ENCODE measurements around the gene UFC1. TPM values are rescaled to one million over a fixed set of nuclear protein-coding genes. Genes with fewer than 3 reads are reported as not detected.

The UFC1 gene
- total and polyA plus RNA-seq, 2 experiments from 2014 or later: 105 to 119 TPM

DNA sequence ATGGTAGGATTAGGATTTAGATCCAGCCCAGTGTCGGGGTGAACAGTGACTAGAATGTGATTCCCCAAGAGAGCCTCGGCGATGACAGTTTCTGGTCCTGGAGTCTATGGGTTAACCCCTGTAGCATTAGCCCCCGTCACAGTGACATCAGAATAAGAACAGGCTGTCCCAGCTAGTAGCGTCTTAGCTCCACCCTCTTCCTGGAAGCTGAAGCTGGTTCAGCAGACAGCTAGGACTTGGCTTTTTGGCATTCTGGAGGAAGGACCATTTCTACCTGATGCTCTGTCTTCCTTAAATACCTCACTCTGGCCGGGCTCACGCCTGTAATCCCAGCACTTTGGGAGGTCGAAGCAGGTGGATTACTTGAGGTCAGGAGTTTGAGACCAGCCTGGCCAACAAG lies 53.4 kb downstream of the UFC1 start:
- Histone ChIP-seq H3K36me3 (replicated peaks; ENCODE audit: insufficient read depth, low read depth) (peaks cover 3% of the 10 kb centered on the region), H4K20me1 (ENCODE audit: insufficient read depth, poor library complexity, severe bottlenecking) (no peaks in the 10 kb centered on the region), H3K27me3 (no peaks in the 10 kb centered on the region), H3K4me1 (ENCODE audit: insufficient read depth) (peaks cover 11% of the 10 kb centered on the region), H2AFZ (no peak overlapping the region), H3K27ac (peak overlapping the region; percentile 81), H3K79me2 (peaks cover 43% of the 10 kb centered on the region), H3K9me2 (replicated peaks; ENCODE audit: insufficient read depth) (no peaks in the 10 kb centered on the region), H3K4me2 (no peak overlapping the region), H3K9me3 (ENCODE audit: low read depth) (no peaks in the 10 kb centered on the region), H3K4me3 (no peak overlapping the region)
- TF ChIP-seq EZH2 (IDR thresholded peaks at IDR 0.05; ENCODE audit: borderline replicate concordance): no peak
- TF ChIP-seq EZH2phosphoT487 (IDR thresholded peaks at IDR 0.05; ENCODE audit: low read depth, severe bottlenecking, unreplicated experiment): no peak
- TF ChIP-seq, protein P1, sequence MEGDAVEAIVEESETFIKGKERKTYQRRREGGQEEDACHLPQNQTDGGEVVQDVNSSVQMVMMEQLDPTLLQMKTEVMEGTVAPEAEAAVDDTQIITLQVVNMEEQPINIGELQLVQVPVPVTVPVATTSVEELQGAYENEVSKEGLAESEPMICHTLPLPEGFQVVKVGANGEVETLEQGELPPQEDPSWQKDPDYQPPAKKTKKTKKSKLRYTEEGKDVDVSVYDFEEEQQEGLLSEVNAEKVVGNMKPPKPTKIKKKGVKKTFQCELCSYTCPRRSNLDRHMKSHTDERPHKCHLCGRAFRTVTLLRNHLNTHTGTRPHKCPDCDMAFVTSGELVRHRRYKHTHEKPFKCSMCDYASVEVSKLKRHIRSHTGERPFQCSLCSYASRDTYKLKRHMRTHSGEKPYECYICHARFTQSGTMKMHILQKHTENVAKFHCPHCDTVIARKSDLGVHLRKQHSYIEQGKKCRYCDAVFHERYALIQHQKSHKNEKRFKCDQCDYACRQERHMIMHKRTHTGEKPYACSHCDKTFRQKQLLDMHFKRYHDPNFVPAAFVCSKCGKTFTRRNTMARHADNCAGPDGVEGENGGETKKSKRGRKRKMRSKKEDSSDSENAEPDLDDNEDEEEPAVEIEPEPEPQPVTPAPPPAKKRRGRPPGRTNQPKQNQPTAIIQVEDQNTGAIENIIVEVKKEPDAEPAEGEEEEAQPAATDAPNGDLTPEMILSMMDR (IDR thresholded peaks at IDR 0.05; ENCODE audit: poor library complexity): no peak
- DNase-seq (ENCODE audit: low spot score): no peak
- 75% methylated on average over 8 of the region's 8 CpGs for WGBS (ENCODE audit: low lambda C conversion rate, missing lambda C conversion rate)

Small RNAs within 50 kb of the gene (small RNA-seq; reads per million reads assigned to genes)
- not detected for gene RF01225

Other genes with a start within 250 kb of the UFC1 start
- gene ITLN2, start 199.2 kb upstream of the UFC1 start, total RNA-seq: 1.3 and 1.4 TPM in 2 replicates
- 1.7 and 3.6 TPM in 2 replicates for gene ITLN2, start 199.2 kb upstream of the UFC1 start, polyA plus RNA-seq
- 140 and 180 TPM in 2 replicates for gene F11R, start 132.8 kb upstream of the UFC1 start, total RNA-seq
- gene F11R, start 132.8 kb upstream of the UFC1 start, polyA plus RNA-seq: 148 and 149 TPM in 2 replicates
- 30.8 and 36.3 TPM in 2 replicates for gene TSTD1, start 115.0 kb upstream of the UFC1 start, total RNA-seq
- 101 and 102 TPM in 2 replicates for gene TSTD1, start 115.0 kb upstream of the UFC1 start, polyA plus RNA-seq
- gene USF1, start 108.0 kb upstream of the UFC1 start, total RNA-seq: 62.1 and 85.1 TPM in 2 replicates
- gene USF1, start 108.0 kb upstream of the UFC1 start, polyA plus RNA-seq: 11.9 and 23.2 TPM in 2 replicates
- 0.52 and 0.80 TPM in 2 replicates for gene ARHGAP30, start 84.1 kb upstream of the UFC1 start, total RNA-seq
- 1.4 and 1.7 TPM in 2 replicates for gene ARHGAP30, start 84.1 kb upstream of the UFC1 start, polyA plus RNA-seq
- 5.9 and 7.0 TPM in 2 replicates for gene NECTIN4, start 64.4 kb upstream of the UFC1 start, total RNA-seq
- gene NECTIN4, start 64.4 kb upstream of the UFC1 start, polyA plus RNA-seq: 8.5 and 12.7 TPM in 2 replicates
- gene KLHDC9, start 55.6 kb upstream of the UFC1 start, total RNA-seq: 1.4 and 3.9 TPM in 2 replicates
- 4.5 and 7.4 TPM in 2 replicates for gene KLHDC9, start 55.6 kb upstream of the UFC1 start, polyA plus RNA-seq
- 47.6 and 63.1 TPM in 2 replicates for gene PFDN2, start 35.9 kb upstream of the UFC1 start, total RNA-seq
- gene PFDN2, start 35.9 kb upstream of the UFC1 start, polyA plus RNA-seq: 84.6 and 93.2 TPM in 2 replicates
- 41.3 and 47.5 TPM in 2 replicates for gene NIT1, start 35.9 kb upstream of the UFC1 start, total RNA-seq
- gene NIT1, start 35.9 kb upstream of the UFC1 start, polyA plus RNA-seq: 48.9 and 50.4 TPM in 2 replicates
- 19.0 and 21.8 TPM in 2 replicates for gene DEDD, start 21.3 kb upstream of the UFC1 start, total RNA-seq
- 24.3 and 27.1 TPM in 2 replicates for gene DEDD, start 21.3 kb upstream of the UFC1 start, polyA plus RNA-seq
- 5.5 and 7.7 TPM in 2 replicates for gene USP21, start 5.5 kb downstream of the UFC1 start, total RNA-seq
- gene USP21, start 5.5 kb downstream of the UFC1 start, polyA plus RNA-seq: 24.4 and 44.7 TPM in 2 replicates
- gene PPOX, start 12.4 kb downstream of the UFC1 start, total RNA-seq: 11.2 and 18.3 TPM in 2 replicates
- gene PPOX, start 12.4 kb downstream of the UFC1 start, polyA plus RNA-seq: 30.7 and 31.6 TPM in 2 replicates
- gene B4GALT3, start 23.5 kb downstream of the UFC1 start, total RNA-seq: 32.2 and 36.0 TPM in 2 replicates
- 48.1 and 56.9 TPM in 2 replicates for gene B4GALT3, start 23.5 kb downstream of the UFC1 start, polyA plus RNA-seq
- gene ADAMTS4, start 45.1 kb downstream of the UFC1 start, total RNA-seq: 1.2 and 2.3 TPM in 2 replicates
- 4.4 and 6.1 TPM in 2 replicates for gene ADAMTS4, start 45.1 kb downstream of the UFC1 start, polyA plus RNA-seq
- 103 TPM in 2 replicates for gene NDUFS2, start 48.4 kb downstream of the UFC1 start, total RNA-seq
- gene NDUFS2, start 48.4 kb downstream of the UFC1 start, polyA plus RNA-seq: 163 and 177 TPM in 2 replicates
- gene FCER1G, start 61.3 kb downstream of the UFC1 start, total RNA-seq: 1.1 and 4.3 TPM in 2 replicates
- 4.8 and 14.5 TPM in 2 replicates for gene FCER1G, start 61.3 kb downstream of the UFC1 start, polyA plus RNA-seq
- 3,581 and 4,608 TPM in 2 replicates for gene APOA2, start 69.7 kb downstream of the UFC1 start, total RNA-seq
- gene APOA2, start 69.7 kb downstream of the UFC1 start, polyA plus RNA-seq: 5,258 and 8,089 TPM in 2 replicates
- gene TOMM40L, start 72.1 kb downstream of the UFC1 start, total RNA-seq: 11.4 and 15.7 TPM in 2 replicates
- gene TOMM40L, start 72.1 kb downstream of the UFC1 start, polyA plus RNA-seq: 14.5 and 15.7 TPM in 2 replicates
- gene NR1I3, start 84.2 kb downstream of the UFC1 start, total RNA-seq: 2.6 and 4.1 TPM in 2 replicates
- 3.9 and 8.1 TPM in 2 replicates for gene NR1I3, start 84.2 kb downstream of the UFC1 start, polyA plus RNA-seq
- gene PCP4L1, start 104.8 kb downstream of the UFC1 start, total RNA-seq: 1.4 and 2.6 TPM in 2 replicates
- gene PCP4L1, start 104.8 kb downstream of the UFC1 start, polyA plus RNA-seq: 1.4 and 1.7 TPM in 2 replicates
- 0.80 and 2.1 TPM in 2 replicates for gene MPZ, start 156.0 kb downstream of the UFC1 start, total RNA-seq
- 0.21 TPM in 1 of 2 replicates, not detected in the other for gene MPZ, start 156.0 kb downstream of the UFC1 start, polyA plus RNA-seq
- 131 and 169 TPM in 2 replicates for gene SDHC, start 160.4 kb downstream of the UFC1 start, total RNA-seq
- 291 and 358 TPM in 2 replicates for gene SDHC, start 160.4 kb downstream of the UFC1 start, polyA plus RNA-seq
- not detected in 2 replicates for gene CFAP126, start 213.9 kb downstream of the UFC1 start, total RNA-seq
- gene CFAP126, start 213.9 kb downstream of the UFC1 start, polyA plus RNA-seq: not detected in 2 replicates

Measured in hepatocyte (in vitro differentiated cells).